NOMO-1 treated with DMSO at 0.1 percent for 48 hours (cell line): ENCODE measurements around the gene CCDC126.
"Not testable (repeated sequence)": the region's sequence is repeated elsewhere in the genome, so short reads cannot be mapped to it uniquely, and the experiment has no call there.

Source experiments
- DNase-seq: peaks from one replicate; lab custom pipeline; 2025; ENCODE audit not compliant: unreplicated experiment; lab: John Stamatoyannopoulos, UW

Gene CCDC126

GRCh38 chr7:23622506-23622925 lies 25.3 kb downstream of the CCDC126 start:
- DNase-seq: no peak

- no peak for DNase-seq
Observed at GRCh38 chr7:23628370-23628769, 31.2 kb downstream of the CCDC126 start.

GRCh38 chr7:23633417-23633816 lies 36.2 kb downstream of the CCDC126 start:
- no peak for DNase-seq

- DNase-seq: no peak
Observed at GRCh38 chr7:23645822-23646221, 48.6 kb downstream of the CCDC126 start.

GRCh38 chr7:23653942-23654341 lies 56.8 kb downstream of the CCDC126 start:
- no peak for DNase-seq

- no peak for DNase-seq
Observed at GRCh38 chr7:23654508-23654907, 57.3 kb downstream of the CCDC126 start.

GRCh38 chr7:23655433-23655832 lies 58.3 kb downstream of the CCDC126 start:
- DNase-seq: no peak

GRCh38 chr7:23658831-23659427 lies 61.7 kb downstream of the CCDC126 start:
- DNase-seq: no peak

GRCh38 chr7:23661385-23661784 lies 64.2 kb downstream of the CCDC126 start:
- no peak for DNase-seq

GRCh38 chr7:23662124-23662983 lies 65.2 kb downstream of the CCDC126 start:
- no peak for DNase-seq

- DNase-seq: no peak
Observed at GRCh38 chr7:23662984-23663313, 65.8 kb downstream of the CCDC126 start.

- no peak for DNase-seq
Observed at GRCh38 chr7:23664122-23664521, 66.9 kb downstream of the CCDC126 start.

GRCh38 chr7:23672033-23672432 lies 74.9 kb downstream of the CCDC126 start:
- no peak for DNase-seq

- DNase-seq: peak; percentile 54
Observed at GRCh38 chr7:23679898-23680413, 82.8 kb downstream of the CCDC126 start, which contains the start of gene FAM221A. FAM221A (plus strand) TSS chr7:23680199; CDS start chr7:23680219, 20 bp downstream.

- DNase-seq: peak; percentile 5
Observed at GRCh38 chr7:23680414-23681405, 83.5 kb downstream of the CCDC126 start.

- not testable (repeated sequence) for DNase-seq
Observed at GRCh38 chr7:23684041-23684440, 86.9 kb downstream of the CCDC126 start.

- peak; percentile 23 for DNase-seq
Observed at GRCh38 chr7:23685731-23686130, 88.5 kb downstream of the CCDC126 start.

GRCh38 chr7:23687011-23687410 lies 89.8 kb downstream of the CCDC126 start:
- DNase-seq: no peak

GRCh38 chr7:23689165-23689564 lies 92.0 kb downstream of the CCDC126 start:
- DNase-seq: no peak

GRCh38 chr7:23691320-23691719 lies 94.1 kb downstream of the CCDC126 start:
- DNase-seq: no peak

- no peak for DNase-seq
Observed at GRCh38 chr7:23693224-23693623, 96.0 kb downstream of the CCDC126 start.
